HUES6 (cell line): ENCODE data around the gene PPTC7.
"Not testable (repeated sequence)": the region's sequence is repeated elsewhere in the genome, so short reads cannot be mapped to it uniquely, and the experiment has no call there.

ENCODE experiments used
- H3K27ac ChIP-seq: 2 replicates; pipeline ENCODE4 v1.7.0; 2013; ENCODE audit warnings: low read depth, mild to moderate bottlenecking, low read length, inconsistent platforms
- H3K27me3 ChIP-seq: 2 replicates; pipeline ENCODE4 v1.6.1; 2013; ENCODE audit warnings: low read length; ENCODE audit not compliant: control insufficient read depth, insufficient read depth
- H3K36me3 ChIP-seq: 2 replicates; pipeline ENCODE4 v1.6.1; 2013; ENCODE audit warnings: low read length; ENCODE audit not compliant: control insufficient read depth, insufficient read depth
- H3K4me1 ChIP-seq: 2 replicates; pipeline ENCODE4 v1.6.1; 2013; ENCODE audit warnings: low read length; ENCODE audit not compliant: control insufficient read depth, insufficient read depth
- H3K4me3 ChIP-seq: 2 replicates; pipeline ENCODE4 v1.5.1; 2013; ENCODE audit warnings: low read depth, low read length
- H3K9ac ChIP-seq: one replicate; pipeline ENCODE4 v1.6.1; 2013; ENCODE audit warnings: mild to moderate bottlenecking, low read length
- H3K9me3 ChIP-seq: 2 replicates; pipeline ENCODE4 v1.6.1; 2013; ENCODE audit warnings: low read depth, low read length; ENCODE audit not compliant: control insufficient read depth, insufficient read depth

Gene PPTC7

DNA sequence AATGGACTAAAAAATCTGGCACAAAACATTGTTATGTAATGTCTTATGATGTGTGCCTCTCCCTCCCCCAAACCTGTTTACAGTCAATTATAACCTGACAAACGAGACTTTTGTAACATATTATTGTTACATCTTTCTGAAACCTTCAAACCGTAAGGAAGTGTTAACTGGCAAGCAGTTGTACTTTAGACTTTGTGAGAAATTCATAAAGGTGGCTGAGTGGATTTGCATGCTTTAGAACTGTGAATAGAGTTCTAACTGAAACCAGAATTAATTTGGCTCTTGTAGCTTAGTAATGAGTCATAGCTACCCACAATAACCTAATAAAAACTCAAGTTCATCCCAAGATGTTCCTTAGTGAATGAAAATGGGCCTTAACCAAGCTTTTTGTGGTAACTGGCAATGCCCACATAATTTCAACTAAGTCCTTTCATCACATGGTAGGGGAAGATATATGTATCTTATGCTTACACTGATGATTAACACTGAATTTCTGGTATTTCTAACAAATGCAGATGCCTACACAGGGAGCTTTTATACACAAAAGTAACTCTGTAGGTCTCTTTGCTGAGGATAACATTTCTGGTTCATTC is 51.3 kb downstream of the PPTC7 start:
- no peak overlapping the region for H3K9ac ChIP-seq
- H3K27me3 ChIP-seq = no peaks in the 10 kb centered on the region
- H3K27ac ChIP-seq = no peak overlapping the region
- no peaks in the 10 kb centered on the region for H3K9me3 ChIP-seq
- no peaks in the 10 kb centered on the region for H3K4me1 ChIP-seq
- H3K36me3 ChIP-seq = peaks cover 15% of the 10 kb centered on the region
- no peak overlapping the region for H3K4me3 ChIP-seq

GRCh38 chr12:110530511-110530910 is 52.6 kb downstream of the PPTC7 start:
- Histone ChIP-seq H3K9ac (no peak overlapping the region), H3K27me3 (no peaks in the 10 kb centered on the region), H3K36me3 (0 out of 2 replicates have a peak, but pooled peaks cover 4% of the 10 kb centered on the region), H3K27ac (no peak overlapping the region), H3K4me3 (no peak overlapping the region), H3K9me3 (no peaks in the 10 kb centered on the region), H3K4me1 (no peaks in the 10 kb centered on the region)

DNA sequence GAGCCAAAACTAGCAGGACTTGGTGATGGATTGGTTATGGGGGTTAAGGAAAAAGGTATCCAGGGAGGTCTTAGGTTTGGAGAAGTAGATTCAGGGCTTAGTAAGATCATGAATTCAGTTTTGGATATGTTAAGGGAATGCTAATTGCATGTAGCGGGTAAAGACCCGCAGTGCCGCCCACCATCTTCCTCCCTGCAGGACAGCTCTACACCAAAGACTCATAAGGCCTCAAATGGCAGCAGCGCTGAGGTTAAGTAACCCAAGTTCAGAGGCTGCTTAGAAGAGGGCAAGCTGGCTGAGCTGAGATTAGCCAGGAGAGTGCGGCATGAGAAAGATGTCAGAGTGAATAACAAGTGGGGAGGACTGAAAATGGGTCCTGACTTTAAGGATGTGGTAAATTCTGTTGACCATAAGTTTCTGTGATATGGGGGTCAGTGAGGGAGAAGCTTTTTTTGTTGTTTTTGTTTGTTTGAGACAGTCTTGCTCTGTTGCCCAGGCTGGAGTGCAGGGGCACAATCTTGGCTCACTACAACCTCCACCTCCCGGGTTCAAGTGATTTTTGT is 54.8 kb downstream of the PPTC7 start:
- H3K36me3 ChIP-seq = 0 out of 2 replicates have a peak, but pooled peaks cover 4% of the 10 kb centered on the region
- no peak overlapping the region for H3K9ac ChIP-seq
- no peaks in the 10 kb centered on the region for H3K4me1 ChIP-seq
- H3K4me3 ChIP-seq = no peak overlapping the region
- no peaks in the 10 kb centered on the region for H3K27me3 ChIP-seq
- no peaks in the 10 kb centered on the region for H3K9me3 ChIP-seq
- H3K27ac ChIP-seq = no peak overlapping the region

GRCh38 chr12:110520876-110521712 is 62.0 kb downstream of the PPTC7 start:
- not testable (repeated sequence) for H3K9ac ChIP-seq

GRCh38 chr12:110518014-110518413 is 65.1 kb downstream of the PPTC7 start:
- H3K36me3 ChIP-seq, H3K9me3 ChIP-seq, H3K4me1 ChIP-seq: not testable (repeated sequence)

More at GRCh38 chr12:110520876-110521712, 62.0 kb downstream of the PPTC7 start:
- H3K4me1 ChIP-seq, H3K27me3 ChIP-seq, H3K9me3 ChIP-seq, H3K36me3 ChIP-seq, H3K27ac ChIP-seq, H3K4me3 ChIP-seq: not testable (repeated sequence)

DNA sequence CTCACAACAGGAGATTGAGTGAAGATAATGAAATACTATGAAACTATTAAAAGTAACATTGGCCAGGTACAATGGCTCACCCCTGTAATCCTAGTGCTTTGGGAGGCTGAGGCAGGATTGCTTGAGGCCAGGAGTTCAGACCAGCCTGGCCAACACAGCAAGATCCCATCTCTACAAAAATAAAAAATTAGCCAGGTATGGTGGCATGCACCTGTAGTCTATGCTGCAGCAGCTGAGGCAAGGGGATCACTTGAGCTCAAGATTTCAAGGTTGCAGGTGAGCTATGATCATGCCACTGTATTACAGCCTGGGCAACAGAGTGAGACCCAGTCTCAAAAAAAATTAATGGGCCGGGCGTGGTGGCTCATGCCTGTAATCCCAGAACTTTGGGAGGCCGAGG is 66.1 kb downstream of the PPTC7 start:
- no peak overlapping the region for H3K9ac ChIP-seq
- no peaks in the 10 kb centered on the region for H3K27me3 ChIP-seq
- H3K4me3 ChIP-seq = no peak overlapping the region
- no peaks in the 10 kb centered on the region for H3K9me3 ChIP-seq
- H3K4me1 ChIP-seq = no peaks in the 10 kb centered on the region
- no peaks in the 10 kb centered on the region for H3K36me3 ChIP-seq
- H3K27ac ChIP-seq = no peak overlapping the region

More at GRCh38 chr12:110518014-110518413, 65.1 kb downstream of the PPTC7 start:
- H3K9ac ChIP-seq, H3K27ac ChIP-seq, H3K27me3 ChIP-seq, H3K4me3 ChIP-seq: not testable (repeated sequence)

GRCh38 chr12:110514363-110514762 is 68.8 kb downstream of the PPTC7 start:
- Histone ChIP-seq H3K27me3 (no peaks in the 10 kb centered on the region), H3K9ac (no peak overlapping the region), H3K4me3 (no peak overlapping the region), H3K4me1 (no peaks in the 10 kb centered on the region), H3K9me3 (no peaks in the 10 kb centered on the region), H3K27ac (no peak overlapping the region), H3K36me3 (no peaks in the 10 kb centered on the region)

- Histone ChIP-seq H3K27ac (no peak overlapping the region), H3K27me3 (no peaks in the 10 kb centered on the region), H3K9me3 (no peaks in the 10 kb centered on the region), H3K36me3 (no peaks in the 10 kb centered on the region), H3K9ac (no peak overlapping the region), H3K4me1 (no peaks in the 10 kb centered on the region), H3K4me3 (no peak overlapping the region)
These were observed 69.3 kb downstream of the PPTC7 start for GRCh38 chr12:110513842-110514241.

- Histone ChIP-seq H3K9me3 (no peaks in the 10 kb centered on the region), H3K4me3 (no peak overlapping the region), H3K4me1 (no peaks in the 10 kb centered on the region), H3K27me3 (peaks cover 7% of the 10 kb centered on the region), H3K9ac (no peak overlapping the region), H3K36me3 (no peaks in the 10 kb centered on the region), H3K27ac (no peak overlapping the region)
These were observed 75.0 kb downstream of the PPTC7 start for GRCh38 chr12:110508071-110508586.

DNA sequence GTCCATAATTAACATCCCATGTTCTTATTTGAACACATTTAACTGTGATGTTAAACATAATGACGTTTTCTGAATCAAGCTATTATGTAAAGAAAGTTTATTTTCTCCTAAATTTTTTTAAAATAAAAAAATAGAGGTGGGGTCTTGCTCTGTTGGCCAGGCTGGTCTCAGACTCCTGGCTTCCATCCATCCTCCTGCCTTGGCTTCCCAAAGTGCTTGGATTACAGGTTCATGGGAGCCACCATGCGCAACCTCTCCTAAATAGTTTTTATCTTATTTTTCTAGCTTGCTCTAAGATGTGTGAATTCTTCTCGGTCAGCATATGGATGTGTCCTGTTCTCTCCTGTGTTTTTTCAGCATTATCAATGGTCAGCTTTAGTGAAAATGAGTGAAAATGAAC is 77.8 kb downstream of the PPTC7 start:
- no peak overlapping the region for H3K4me3 ChIP-seq
- no peak overlapping the region for H3K27ac ChIP-seq
- peaks cover 16% of the 10 kb centered on the region for H3K27me3 ChIP-seq
- H3K9me3 ChIP-seq = peaks cover 4% of the 10 kb centered on the region; the same call in 1 of the 2 replicates
- no peak overlapping the region for H3K9ac ChIP-seq
- H3K36me3 ChIP-seq = no peaks in the 10 kb centered on the region
- H3K4me1 ChIP-seq = no peaks in the 10 kb centered on the region

DNA sequence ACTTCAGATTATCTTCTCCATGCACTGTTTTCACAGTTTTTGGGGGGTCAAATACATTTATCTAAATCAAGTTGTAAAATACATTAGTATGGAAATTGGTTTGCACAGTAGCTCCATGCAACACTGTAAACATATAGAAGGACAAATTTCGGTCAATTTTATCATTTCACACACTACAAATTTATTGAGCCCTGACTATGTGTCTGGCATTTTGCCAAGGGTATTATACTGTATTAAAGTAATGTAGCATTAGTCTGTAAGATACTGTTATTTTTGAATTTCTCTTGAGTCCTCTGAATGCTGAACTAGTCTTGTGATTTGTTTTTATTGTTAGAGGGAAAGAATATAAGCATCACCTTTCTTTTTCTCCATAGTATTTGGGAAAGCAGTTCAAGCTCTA is 79.7 kb downstream of the PPTC7 start:
- 0 out of 2 replicates have a peak, but pooled peaks cover 7% of the 10 kb centered on the region for H3K36me3 ChIP-seq
- no peak overlapping the region for H3K4me3 ChIP-seq
- no peaks in the 10 kb centered on the region for H3K4me1 ChIP-seq
- H3K9me3 ChIP-seq = peaks cover 4% of the 10 kb centered on the region; the same call in 1 of the 2 replicates
- H3K27ac ChIP-seq = no peak overlapping the region
- H3K27me3 ChIP-seq = peaks cover 16% of the 10 kb centered on the region
- no peak overlapping the region for H3K9ac ChIP-seq
